Kidney capillary endothelial cell (primary cell): ENCODE results near the gene EAF2.
"Not testable (repeated sequence)": the region's sequence is repeated elsewhere in the genome, so short reads cannot be mapped to it uniquely, and the experiment has no call there.

Experiments used
- DNase-seq: peaks from one replicate; pipeline ENCODE4 v3.0.0-alpha.2; 2018; ENCODE audit warnings: low spot score

The EAF2 gene

GRCh38 chr3:121834671-121835464, at the start of gene EAF2, which contains the start of gene IQCB1:
Gene EAF2, plus strand, starts transcription at chr3:121835209. Its CDS starts 77 bp downstream, at chr3:121835286.
Gene IQCB1, minus strand, starts transcription at chr3:121835060. Its CDS starts 6,100 bp downstream, at chr3:121828960.
- peak; percentile 95 for DNase-seq

DNA sequence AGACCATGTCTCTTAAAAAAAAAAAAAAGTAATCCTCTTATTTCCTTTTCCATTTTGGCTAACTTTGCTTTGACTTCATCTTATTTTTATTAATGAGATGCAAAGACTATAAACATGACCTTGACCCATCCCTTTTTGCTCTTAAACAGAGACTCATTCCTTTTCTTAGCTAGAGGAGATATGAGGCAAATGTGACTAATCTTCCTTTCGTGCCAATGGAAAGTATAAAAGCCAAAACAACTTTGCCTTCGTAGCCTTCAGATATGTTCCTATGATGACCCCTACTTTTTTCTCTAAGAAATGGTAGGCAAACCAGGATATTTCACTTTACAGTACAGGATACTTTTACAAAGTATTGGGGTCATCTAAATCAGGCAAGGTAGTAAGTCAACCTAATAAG, 48.5 kb upstream of the EAF2 start:
- no peak for DNase-seq

DNA sequence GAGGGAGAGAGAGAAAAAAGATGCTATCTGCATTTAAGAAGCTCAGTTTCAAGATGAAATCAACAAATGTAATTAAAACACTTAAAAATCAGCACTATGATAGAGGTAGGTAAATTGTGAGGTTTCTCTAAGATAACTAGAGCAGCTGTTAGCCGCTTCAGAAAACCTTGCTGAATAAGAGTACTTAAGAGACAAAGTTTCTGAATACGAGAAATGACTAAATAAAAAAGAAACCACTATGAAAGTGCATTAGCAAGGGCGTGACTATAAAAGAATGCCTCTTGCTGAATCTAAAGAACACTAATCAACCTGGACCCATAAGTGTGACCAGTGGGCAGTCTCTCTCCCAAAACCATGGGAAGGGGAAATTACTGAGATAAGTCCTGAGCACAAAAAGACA, 41.9 kb upstream of the EAF2 start:
- no peak for DNase-seq

GRCh38 chr3:121794264-121794983, 40.6 kb upstream of the EAF2 start:
- no peak for DNase-seq

DNA sequence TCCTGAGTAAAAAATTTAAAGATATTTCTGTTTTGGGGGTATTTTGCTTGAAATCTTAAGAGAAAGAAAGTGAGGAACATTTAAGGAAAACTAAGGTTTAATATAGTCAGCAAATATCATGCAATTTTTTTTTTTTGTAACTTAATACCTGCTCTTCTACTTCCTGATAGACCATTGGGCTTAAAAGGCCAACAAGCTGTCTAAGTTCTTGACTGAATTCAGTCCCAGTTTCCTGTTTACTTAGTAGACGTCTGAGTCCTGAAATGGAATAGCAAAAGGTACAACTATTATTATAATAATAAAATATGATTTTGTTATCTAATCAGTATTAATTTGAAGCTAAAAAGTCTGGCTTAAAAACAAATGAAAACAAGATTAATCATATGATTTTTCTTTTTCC, 38.0 kb upstream of the EAF2 start:
- no peak for DNase-seq

GRCh38 chr3:121800906-121801305, 34.1 kb upstream of the EAF2 start:
- DNase-seq: no peak

- DNase-seq: no peak
Measured at GRCh38 chr3:121803771-121804320, 31.2 kb upstream of the EAF2 start.

DNA sequence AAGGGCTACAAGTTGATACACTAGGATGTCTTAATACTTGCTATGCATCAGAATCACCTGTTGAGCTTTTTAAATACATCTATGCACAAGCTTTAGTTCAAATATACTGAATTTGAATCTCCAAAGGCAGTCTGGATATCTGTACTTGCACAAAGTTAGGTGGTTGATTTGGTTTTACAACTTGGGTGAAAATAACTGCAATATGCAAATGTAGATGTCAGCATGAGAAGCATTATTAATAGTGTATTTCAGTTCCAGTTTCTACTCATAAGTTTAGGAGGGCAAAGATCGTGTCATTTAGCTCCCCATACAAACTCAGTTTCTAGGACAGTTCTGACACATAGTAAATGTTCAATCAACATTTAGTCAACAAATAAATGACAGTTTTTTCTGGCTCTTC, 25.8 kb upstream of the EAF2 start:
- no peak for DNase-seq

DNA sequence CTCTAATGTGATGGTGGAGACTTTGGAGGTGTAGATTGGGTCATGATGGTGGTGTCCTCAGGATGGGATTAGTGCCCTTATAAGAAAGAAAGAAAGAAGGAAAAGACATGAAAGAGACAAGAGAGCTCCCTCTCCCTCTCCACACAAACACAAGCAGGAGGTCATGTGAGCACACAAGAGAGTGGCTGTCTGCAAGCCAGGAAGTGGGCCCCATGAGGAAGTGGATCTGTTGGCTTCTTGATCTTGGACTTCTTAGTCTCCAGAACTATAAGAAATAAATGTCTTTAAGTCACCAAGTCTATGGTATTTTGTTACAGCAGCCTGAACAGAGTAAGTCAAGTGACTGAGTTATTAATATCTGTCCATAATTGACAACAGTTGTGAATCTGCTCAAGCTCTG, 17.3 kb upstream of the EAF2 start:
- DNase-seq: no peak

DNA sequence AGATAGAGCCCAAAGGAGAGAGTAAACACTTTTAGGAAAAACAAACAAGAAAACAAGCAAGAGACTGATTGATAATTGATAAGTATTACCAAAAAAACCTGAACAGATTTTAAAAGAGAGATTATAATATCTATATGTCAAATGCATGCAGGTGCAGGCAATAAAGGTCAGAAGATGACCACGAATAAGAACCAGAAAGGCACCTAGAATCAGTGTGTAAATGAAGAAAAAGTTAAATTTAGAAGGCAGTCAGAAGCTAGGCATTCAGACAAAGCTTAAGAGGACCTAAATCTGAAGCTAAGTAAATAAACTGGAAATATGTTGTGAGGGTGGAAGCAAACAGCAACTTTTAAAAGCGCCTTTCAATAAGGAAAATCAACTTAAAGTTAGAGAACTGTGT, 16.4 kb upstream of the EAF2 start:
- no peak for DNase-seq

DNA sequence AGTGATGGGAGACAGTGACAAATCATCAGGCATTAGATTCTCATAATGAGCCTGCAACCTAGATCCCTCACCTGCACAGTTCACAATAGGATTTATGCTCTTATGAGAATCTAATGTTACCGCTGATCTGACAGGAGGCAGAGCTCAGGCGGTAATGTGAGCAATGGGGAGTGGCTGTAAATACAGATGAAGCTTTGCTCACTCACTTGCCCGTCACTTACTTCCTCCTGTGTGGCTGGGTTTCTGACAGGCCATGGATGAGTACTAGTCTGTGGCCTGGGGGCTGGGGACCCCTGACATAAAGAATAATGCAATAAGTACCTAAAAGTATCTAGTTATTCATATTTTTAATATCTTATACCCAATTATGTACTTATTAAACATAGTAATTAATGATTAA, 15.8 kb upstream of the EAF2 start:
- DNase-seq: no peak

- DNase-seq: no peak
Measured at GRCh38 chr3:121821421-121822199, 13.4 kb upstream of the EAF2 start.

DNA sequence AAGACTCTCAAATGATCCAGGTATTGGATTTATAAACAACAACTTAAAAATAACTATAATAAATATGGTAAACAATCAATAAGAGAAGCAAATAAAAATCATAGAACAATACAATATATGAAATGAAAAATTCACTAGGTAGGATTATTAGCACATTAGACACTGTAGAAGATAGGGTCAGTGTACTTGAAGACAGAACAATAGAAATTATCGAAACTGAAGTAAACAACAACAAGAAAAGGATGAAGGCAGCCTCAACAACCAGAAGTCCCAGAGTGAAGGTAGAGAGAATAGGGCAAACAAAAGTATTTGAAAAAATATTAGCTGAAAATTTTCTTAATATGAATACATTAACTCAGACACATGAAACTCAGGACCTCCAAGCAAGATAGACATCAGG, 12.0 kb upstream of the EAF2 start:
- no peak for DNase-seq

- DNase-seq: peak; percentile 22
Measured at GRCh38 chr3:121834157-121834670, 795 bp upstream of the EAF2 start.

DNA sequence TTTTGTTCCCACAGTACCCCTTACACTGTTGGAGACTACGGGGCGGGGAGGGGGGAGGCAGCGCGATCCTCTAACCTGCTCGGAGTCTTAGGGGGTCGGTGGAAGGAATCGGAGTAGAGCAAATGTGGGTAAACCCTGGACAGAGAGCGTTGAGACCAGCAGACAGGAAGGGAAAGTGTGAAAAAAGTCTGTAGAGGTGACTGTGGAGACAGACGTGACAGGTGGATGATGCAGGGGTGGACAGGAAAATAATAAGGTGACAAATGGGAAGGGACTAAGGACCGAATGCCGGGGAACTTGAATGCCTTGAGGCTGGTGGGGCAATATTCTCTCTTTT, 424 bp downstream of the EAF2 start:
- no peak for DNase-seq

GRCh38 chr3:121836064-121836463, 1.1 kb downstream of the EAF2 start:
- DNase-seq: no peak

DNA sequence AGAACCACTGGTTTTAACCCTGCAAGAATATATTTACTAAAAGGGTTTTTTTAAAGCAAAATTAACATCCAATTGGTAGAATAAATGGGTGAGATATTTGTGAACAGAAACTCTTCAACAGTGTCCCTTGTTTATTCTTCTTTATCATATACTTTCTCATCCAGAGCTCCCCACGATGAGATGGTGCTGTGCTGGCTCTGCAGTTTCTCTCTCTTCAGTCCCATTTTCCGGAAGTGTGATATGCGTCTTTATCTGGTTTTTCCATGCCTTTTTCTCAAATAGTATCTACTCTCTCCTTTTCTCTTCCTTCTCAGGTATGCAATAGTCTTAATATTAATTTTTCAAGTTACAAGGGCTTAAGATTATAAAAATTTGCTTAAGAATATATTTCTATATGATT, 1.5 kb downstream of the EAF2 start:
- no peak for DNase-seq

DNA sequence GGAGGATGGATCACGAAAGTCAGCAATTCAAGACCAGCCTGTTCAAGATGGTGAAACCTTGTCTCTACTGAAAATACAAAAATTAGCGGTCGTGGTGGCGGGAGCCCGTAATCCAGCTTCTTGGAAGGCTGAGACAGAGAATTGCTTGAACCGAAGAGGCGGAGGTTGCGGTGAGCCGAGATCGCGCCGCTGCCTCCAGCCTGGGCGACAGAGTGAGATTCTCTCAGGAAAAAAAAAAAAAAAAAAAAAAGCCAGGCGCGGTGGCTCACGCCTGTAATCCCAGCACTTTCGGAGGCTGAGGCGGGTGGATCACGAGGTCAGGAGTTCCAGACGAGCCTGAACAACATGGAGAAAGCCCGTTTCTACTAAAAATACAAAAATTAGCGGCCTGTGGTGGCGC, 5.0 kb downstream of the EAF2 start:
- DNase-seq: no peak

- DNase-seq: no peak
Measured at GRCh38 chr3:121844892-121845291, 9.9 kb downstream of the EAF2 start.

DNA sequence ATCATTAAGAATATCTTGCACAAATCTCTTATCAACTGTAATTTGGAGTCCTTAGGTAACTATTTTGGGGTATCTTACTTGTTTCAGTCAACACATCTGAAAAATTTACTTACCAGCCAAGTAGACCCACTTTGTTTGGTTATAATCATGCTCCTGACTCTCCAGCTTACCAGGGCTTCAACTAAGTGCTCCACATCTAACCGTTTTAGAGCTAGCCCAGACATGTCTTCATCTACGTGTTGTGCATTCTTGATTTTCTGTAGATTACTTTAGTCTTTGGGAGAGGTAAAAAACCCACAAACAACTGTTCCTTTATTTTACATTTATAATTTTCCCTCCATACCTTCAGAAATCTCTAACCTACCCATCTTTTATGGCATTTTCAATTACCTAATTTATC, 17.2 kb downstream of the EAF2 start:
- no peak for DNase-seq

DNA sequence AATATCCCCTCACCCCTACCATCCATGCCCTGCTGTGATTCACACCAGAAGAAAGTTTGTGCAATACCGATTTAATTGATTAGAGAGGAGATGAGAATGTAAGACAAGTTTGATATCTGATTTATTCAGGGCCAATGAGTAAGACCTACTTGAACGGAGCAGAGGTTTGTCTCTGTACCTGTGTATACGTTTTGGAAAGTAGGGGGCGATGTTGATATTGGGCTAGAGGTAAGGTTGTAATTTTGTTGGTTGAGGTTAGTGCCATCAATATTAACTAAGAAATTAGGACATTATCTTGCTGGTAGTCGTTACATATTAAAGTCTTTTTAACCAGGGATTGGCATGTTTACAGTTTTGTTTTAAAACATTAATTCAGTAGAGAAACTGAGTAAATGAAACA, 20.5 kb downstream of the EAF2 start:
- DNase-seq: no peak

DNA sequence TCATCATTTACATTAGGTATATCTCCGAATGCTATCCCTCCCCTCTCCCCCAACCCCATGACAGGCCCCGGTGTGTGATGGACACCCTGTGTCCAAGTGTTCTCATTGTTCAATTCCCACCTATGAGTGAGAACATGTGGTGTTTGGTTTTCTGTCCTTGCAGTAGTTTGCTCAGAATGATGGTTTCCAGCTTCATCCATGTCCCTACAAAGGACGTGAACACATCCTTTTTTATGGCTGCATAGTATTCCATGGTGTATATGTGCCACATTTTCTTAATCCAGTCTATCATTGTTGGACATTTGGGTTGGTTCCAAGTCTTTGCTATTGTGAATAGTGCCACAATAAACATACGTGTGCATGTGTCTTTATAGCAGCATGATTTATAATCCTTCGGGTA, 22.8 kb downstream of the EAF2 start:
- not testable (repeated sequence) for DNase-seq
